HCT116 (cell line): ENCODE data around the gene SUSD3.

Experiments used
- EZH2 ChIP-seq: fragments of 200-600 bp; sonication (generic); IDR thresholded peaks from 2 replicates; pipeline ENCODE4 v1.6.1; 2017; ENCODE audit warnings: antibody characterized with exemption, mixed run types
- POLR2AphosphoS5 ChIP-seq: IDR thresholded peaks from 2 replicates; pipeline ENCODE4 v1.6.1; 2011; ENCODE audit warnings: mild to moderate bottlenecking, low read depth, low read length, moderate library complexity
- YY1 ChIP-seq: IDR thresholded peaks from 2 replicates; pipeline ENCODE4 v1.6.1; 2011; ENCODE audit warnings: low read length, low read depth, moderate library complexity, mild to moderate bottlenecking; ENCODE audit not compliant: insufficient replicate concordance; ENCODE audit errors: extremely low read depth
- TF ChIP-seq, protein P1 (sequence below), 3 experiments: fragments of 200-600 bp in 1 of 3; sonication (generic) in 1 of 3; IDR thresholded peaks in 2 of 3; conservative IDR thresholded peaks in 1 of 3; 2 replicates each; pipeline ENCODE4 v1.5.1; 2012 to 2017; ENCODE audit warnings: low read depth in 2 of 3, low read length in 2 of 3, antibody characterized with exemption in 1 of 3, borderline replicate concordance in 1 of 3, control low read depth in 1 of 3, mild to moderate bottlenecking in 1 of 3, mixed read lengths in 1 of 3, mixed run types in 1 of 3, moderate library complexity in 1 of 3; ENCODE audit not compliant: insufficient read depth in 1 of 3

DNA sequence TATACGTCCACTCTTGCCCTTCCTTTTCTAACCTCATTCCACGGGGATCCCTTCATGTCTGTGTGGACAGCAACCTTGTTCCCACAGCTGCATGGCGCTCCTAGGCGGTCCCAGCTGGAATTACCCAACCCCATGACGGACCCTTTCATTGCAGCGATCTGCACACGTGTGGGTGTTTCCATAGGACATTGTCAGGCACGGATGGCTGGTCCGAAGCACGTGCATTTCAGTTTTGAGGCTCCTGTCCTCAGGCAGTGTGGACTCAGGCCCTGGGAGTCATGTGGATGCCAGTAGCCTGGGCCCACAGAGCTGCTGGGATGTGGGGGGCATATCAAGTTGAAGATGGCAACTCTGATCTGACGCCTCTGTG is 52.5 kb downstream of the SUSD3 start:
- TF ChIP-seq, protein P1, sequence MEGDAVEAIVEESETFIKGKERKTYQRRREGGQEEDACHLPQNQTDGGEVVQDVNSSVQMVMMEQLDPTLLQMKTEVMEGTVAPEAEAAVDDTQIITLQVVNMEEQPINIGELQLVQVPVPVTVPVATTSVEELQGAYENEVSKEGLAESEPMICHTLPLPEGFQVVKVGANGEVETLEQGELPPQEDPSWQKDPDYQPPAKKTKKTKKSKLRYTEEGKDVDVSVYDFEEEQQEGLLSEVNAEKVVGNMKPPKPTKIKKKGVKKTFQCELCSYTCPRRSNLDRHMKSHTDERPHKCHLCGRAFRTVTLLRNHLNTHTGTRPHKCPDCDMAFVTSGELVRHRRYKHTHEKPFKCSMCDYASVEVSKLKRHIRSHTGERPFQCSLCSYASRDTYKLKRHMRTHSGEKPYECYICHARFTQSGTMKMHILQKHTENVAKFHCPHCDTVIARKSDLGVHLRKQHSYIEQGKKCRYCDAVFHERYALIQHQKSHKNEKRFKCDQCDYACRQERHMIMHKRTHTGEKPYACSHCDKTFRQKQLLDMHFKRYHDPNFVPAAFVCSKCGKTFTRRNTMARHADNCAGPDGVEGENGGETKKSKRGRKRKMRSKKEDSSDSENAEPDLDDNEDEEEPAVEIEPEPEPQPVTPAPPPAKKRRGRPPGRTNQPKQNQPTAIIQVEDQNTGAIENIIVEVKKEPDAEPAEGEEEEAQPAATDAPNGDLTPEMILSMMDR (IDR thresholded peaks at IDR 0.05 in 2 of 3, conservative IDR thresholded peaks at IDR 0.05 in 1 of 3; ENCODE audit: borderline replicate concordance in 1 of 3, insufficient read depth in 1 of 3, low read depth in 2 of 3, low read length in 2 of 3): no peak
- TF ChIP-seq EZH2 (no peak), YY1 (no peak), POLR2AphosphoS5 (no peak)
